Measurements from ENCODE around the gene MUC20. TPM values are rescaled to one million over a fixed set of nuclear protein-coding genes. Genes with fewer than 3 reads are reported as not detected.
A peak's percentile ranks its signal among the peaks of the same experiment; 100 is the strongest.

MUC20 gene
- total and polyA plus RNA-seq, 2 of the 8 experiments (the other 6 are each of a cell fraction or from before 2014, with no cell fraction given) = 0.24 to 0.26 TPM

- WGBS, 2 experiments (ENCODE audit: extremely low coverage in 1 of 2, insufficient coverage in 1 of 2, insufficient read length in 1 of 2, insufficient replicate concordance in 2 of 2, low coverage in 1 of 2, low lambda C conversion rate in 2 of 2, missing lambda C conversion rate in 1 of 2) = 82% methylated on average over 4 of the region's 4 CpGs; no CpG with 5 or more reads in 1 of the 2 experiments
- no peak overlapping the region for H2AK5ac ChIP-seq (ENCODE audit: low read depth, low read length)
- FAIRE-seq = no peak
- TF ChIP-seq RAD21 (IDR thresholded peaks at IDR 0.05 in 1 of 2, conservative IDR thresholded peaks at IDR 0.05 in 1 of 2; ENCODE audit: low read depth in 2 of 2, low read length in 2 of 2) (no peak), POLR2AphosphoS5 (IDR thresholded peaks at IDR 0.05; ENCODE audit: low read depth, low read length) (no peak), E2F6 (IDR thresholded peaks at IDR 0.05) (no peak)
Measured at GRCh38 chr3:195698325-195698646, 22.5 kb upstream of the MUC20 start.

More at GRCh38 chr3:195698325-195698646, 22.5 kb upstream of the MUC20 start:
- Histone ChIP-seq H2BK20ac (ENCODE audit: low read length) (no peak overlapping the region), H3K9ac (replicated peaks in 1 of 4; ENCODE audit: extremely low read depth in 1 of 4, low read depth in 3 of 4, low read length in 3 of 4) (no peak overlapping the region), H3K4ac (replicated peaks; ENCODE audit: insufficient read length, low read depth, low read length) (no peak overlapping the region), H3K4me1 (replicated peaks in 1 of 4; ENCODE audit: control insufficient read depth in 3 of 4, insufficient read depth in 4 of 4, low read length in 3 of 4) (peaks cover 8 to 24% (median 12%) of the 10 kb centered on the region in 4 experiments), H3K4me2 (ENCODE audit: insufficient read depth in 1 of 2, low read depth in 2 of 2, low read length in 2 of 2) (peak overlapping the region; percentile 49 to 53), H2BK5ac (ENCODE audit: low read depth, low read length) (no peak overlapping the region), H2BK12ac (ENCODE audit: low read depth, low read length) (no peak overlapping the region), H2BK120ac (replicated peaks; ENCODE audit: low read depth, low read length) (no peak overlapping the region), H4K91ac (replicated peaks; ENCODE audit: insufficient read length, low read length) (no peak overlapping the region), H3K23me2 (ENCODE audit: low read depth, low read length) (no peaks in the 10 kb centered on the region), H4K5ac (ENCODE audit: insufficient read length, low read depth, low read length) (no peak overlapping the region), H3K27ac (ENCODE audit: low read depth, low read length) (no peak overlapping the region), H3K18ac (ENCODE audit: extremely low read depth, low read length) (no peak overlapping the region), H3K79me2 (ENCODE audit: control insufficient read depth in 1 of 2, insufficient read depth in 2 of 2, low read length in 2 of 2) (no peaks in the 10 kb centered on the region), H3K4me3 (ENCODE audit: extremely low read depth in 1 of 4, insufficient read depth in 2 of 4, low read depth in 3 of 4, low read length in 4 of 4) (peak overlapping the region in 1 of 4 experiments; percentile 9; a peak in 1 of 8 replicates), H4K8ac (ENCODE audit: extremely low read depth, insufficient read depth, low read length) (no peak overlapping the region), H4K20me1 (replicated peaks in 1 of 2; ENCODE audit: control insufficient read depth in 1 of 2, insufficient read depth in 2 of 2, low read length in 2 of 2) (no peaks in the 10 kb centered on the region), H3K27me3 (replicated peaks in 1 of 4; ENCODE audit: control insufficient read depth in 3 of 4, extremely low read depth in 1 of 4, insufficient read depth in 3 of 4, low read length in 3 of 4) (no peaks in the 10 kb centered on the region), H3K9me3 (ENCODE audit: insufficient read depth in 2 of 2, low read depth in 1 of 2, low read length in 1 of 2) (no peaks in the 10 kb centered on the region), H3K56ac (replicated peaks; ENCODE audit: insufficient read length, low read depth, low read length) (no peak overlapping the region), H3K79me1 (ENCODE audit: low read depth, low read length) (no peaks in the 10 kb centered on the region), H3K14ac (ENCODE audit: insufficient read length) (no peak overlapping the region), H3K36me3 (ENCODE audit: control insufficient read depth in 2 of 4, insufficient read depth in 4 of 4, low read length in 3 of 4) (no peaks in the 10 kb centered on the region; a peak in 1 of 8 replicates), H2AFZ (ENCODE audit: low read length) (no peak overlapping the region), H2BK15ac (ENCODE audit: low read length) (no peak overlapping the region), H3K23ac (ENCODE audit: insufficient read length) (no peak overlapping the region)
- DNase-seq (ENCODE audit: low read depth in 1 of 2, low spot score in 2 of 2) = no peak
- ChIA-PET POLR2A (ENCODE audit: partially characterized antibody) (interaction anchor here (1.4 kb wide), 1 partner anchor 11 kb away, joined by 4 read pairs; no protein-coding TSS in a partner anchor), CTCF (ENCODE audit: partially characterized antibody) (interaction anchor here (0.8 to 1.0 kb wide), 3 partner anchors 39 to 163 kb away, joined by 3 read pairs; no protein-coding TSS in a partner anchor)

Measured in H1 (cell line).